NCI-H146 treated with DMSO at 0.1 percent for 48 hours (cell line): Measurements from ENCODE around the gene TANGO2.
A peak's percentile ranks its signal among the peaks of the same experiment; 100 is the strongest.

Experiments
- DNase-seq: peaks from one replicate; lab custom pipeline; 2025; ENCODE audit not compliant: unreplicated experiment; lab: John Stamatoyannopoulos, UW

TANGO2 gene

GRCh38 chr22:19982991-19983578 lies 37.8 kb upstream of the TANGO2 start:
- DNase-seq: no peak

DNA sequence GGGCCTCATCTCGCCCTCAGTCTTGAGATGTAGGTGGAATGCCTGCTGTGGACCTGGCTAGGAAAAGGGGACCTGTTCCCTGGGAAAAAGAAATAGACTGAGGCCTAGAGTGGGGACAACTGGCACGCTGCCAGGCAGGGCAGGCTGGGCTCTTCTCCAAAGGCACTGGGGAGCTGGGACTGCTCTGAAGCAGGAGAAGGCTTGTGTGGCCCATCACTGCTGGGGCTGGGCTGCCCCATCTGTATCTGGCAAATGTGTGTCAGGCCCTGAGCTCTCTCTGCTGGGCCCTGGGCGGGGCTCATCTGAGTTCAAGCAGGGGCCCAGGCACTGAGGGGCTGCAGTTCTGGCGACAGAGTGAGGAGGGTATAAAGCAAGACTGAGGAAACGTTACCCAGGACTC lies 37.2 kb upstream of the TANGO2 start:
- DNase-seq: no peak

DNA sequence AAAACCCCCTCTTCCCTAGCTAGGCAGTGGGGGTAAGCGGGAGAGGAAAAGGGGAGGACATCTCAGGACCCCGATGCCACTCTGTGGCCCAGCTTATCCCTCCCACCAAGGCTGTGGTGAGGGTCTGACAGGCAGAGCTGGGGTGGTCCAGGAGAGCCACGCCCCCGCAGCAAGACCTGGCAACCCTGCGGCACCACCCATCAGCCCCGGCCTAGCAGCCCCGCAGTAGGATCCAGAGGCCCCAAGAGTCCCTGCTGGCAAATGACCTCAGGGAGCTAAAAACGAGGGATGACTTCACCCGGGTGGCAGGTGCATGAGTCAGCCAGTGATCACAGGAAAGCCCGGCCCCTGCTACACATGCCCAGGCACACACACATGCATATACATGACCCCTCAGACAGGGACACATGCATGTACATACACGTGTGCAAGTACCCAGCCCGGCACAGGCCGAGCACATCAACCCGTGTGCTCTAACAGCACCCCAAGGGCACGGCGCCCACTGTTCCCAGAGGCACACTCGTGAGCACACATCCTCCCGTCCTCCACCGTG lies 36.6 kb upstream of the TANGO2 start:
- DNase-seq: peak; percentile 10

- no peak for DNase-seq
Measured at GRCh38 chr22:19984851-19985811, 35.8 kb upstream of the TANGO2 start.

- no peak for DNase-seq
Measured at GRCh38 chr22:19986011-19986409, 34.9 kb upstream of the TANGO2 start.

- peak; percentile 35 for DNase-seq
Measured at GRCh38 chr22:19986410-19987341, 34.2 kb upstream of the TANGO2 start.

GRCh38 chr22:19987394-19988306 lies 33.3 kb upstream of the TANGO2 start:
- no peak for DNase-seq

DNA sequence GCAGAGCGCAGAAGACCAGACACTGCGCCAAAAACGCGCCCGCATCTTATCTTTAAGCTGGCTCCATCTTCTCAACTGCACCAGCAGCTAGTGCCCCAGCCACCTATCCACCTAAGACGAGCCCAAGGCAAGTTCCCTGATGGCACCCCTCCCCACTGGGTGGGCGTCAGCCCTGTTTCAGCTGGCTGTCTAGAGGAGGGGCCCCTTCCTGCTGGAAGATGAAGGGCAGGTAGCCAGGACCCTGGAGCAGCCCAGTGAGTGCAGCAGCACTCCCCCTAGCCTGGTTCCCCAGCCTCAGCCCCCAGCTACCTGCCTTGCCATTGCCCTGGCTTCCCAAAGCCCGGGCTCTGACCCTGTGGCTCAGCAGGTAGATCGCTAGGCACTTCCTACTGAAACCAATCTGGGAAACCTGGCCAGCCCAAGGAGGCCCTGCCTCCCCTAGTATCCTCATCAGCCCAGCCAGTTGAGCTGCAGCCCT lies 32.5 kb upstream of the TANGO2 start:
- DNase-seq: no peak

GRCh38 chr22:19988965-19989724 lies 31.8 kb upstream of the TANGO2 start:
- DNase-seq: no peak

DNA sequence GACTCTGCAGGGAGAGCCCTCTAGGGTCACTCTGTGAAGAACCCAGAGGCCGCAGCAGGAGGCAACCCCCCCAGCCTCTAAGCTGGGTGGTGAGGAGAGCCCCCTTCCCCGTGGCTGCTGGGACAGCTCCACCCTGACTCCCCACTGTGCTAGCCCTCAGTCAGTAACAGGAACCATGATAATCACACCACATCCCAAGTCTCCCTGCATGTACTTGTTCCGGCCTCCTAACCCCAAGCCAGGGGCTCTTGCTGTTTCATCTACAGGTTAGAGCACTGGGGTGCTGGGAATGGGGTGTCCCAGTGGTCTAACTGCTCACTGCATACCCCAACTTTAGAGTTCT lies 31.2 kb upstream of the TANGO2 start:
- DNase-seq: no peak

DNA sequence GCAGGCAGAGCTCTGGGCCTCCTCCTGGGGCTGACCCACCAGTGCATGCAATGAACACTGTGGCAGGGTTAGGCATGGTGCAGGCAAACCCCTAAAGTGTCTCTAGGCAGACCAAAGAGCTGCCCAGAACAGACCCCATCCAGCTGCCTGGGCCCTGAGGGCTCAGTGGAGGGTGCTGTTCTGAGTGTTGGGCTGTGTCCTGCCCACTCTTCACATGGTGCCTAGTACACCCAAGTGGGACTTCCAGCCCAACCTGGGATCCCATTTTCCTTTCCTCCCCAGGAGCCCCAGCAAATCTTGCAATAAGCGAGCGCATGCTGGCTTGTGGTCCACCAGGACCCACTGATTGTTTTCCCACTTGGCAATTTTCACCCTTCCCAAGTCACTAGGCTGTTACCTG lies 30.7 kb upstream of the TANGO2 start:
- no peak for DNase-seq

GRCh38 chr22:19990609-19991394 lies 30.1 kb upstream of the TANGO2 start:
- no peak for DNase-seq

DNA sequence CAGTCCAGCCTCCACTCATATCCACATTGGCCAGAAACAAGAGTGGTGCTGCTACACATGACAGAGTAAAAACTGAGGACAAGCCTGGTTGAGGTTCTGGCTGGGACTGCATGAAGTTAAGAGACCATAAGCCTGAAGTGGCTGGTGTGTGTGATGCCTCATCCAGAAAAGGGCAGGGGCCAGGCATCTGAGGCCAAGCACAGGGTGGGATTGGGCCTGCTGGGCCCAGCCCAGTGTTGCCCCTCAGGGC lies 29.6 kb upstream of the TANGO2 start:
- no peak for DNase-seq

DNA sequence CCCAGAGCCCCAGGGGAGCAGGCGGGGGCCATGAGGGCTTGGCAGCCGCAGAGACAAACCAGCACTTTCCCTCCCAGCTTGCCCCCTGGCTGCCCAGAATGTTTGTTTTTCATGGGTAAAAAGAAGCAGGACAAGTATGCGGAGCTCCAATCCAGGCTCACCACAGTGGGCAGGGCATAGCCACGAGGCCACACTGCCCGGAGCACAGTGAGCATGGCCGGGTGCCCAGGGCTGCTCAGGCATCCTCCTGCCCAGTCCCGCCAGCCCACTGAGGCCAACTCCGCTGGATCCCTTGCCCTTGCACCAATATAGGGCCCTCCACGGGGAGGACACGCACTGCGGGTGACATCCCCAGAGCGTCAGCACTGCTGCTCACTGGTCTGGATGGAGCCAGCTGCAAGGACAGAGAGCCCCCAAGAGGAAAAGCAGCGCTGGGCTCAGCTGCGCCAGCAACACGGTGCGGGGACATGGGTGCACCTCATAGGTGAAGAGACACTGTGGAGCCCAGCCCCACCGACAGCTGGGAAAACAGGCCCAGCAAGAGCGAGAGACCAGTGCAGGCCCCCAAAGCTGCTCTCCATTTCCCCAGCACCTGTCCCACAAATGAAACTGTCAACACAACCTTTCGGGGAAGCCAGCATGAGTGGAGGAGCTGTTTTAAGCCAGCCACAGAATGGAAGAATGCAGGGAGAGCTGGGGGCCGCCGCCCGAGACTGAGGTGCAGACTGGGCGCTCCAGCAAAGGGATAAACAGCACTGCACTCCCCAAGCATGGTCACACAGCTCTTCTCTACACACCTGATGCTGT lies 29.1 kb upstream of the TANGO2 start:
- DNase-seq: no peak

GRCh38 chr22:19992481-19992911 lies 28.4 kb upstream of the TANGO2 start:
- DNase-seq: no peak

- DNase-seq: no peak
Measured at GRCh38 chr22:19992921-19993355, 28.0 kb upstream of the TANGO2 start.

- DNase-seq: no peak
Measured at GRCh38 chr22:19993926-19994325, 27.0 kb upstream of the TANGO2 start.
